GM20431 (cell line): ENCODE results near the gene GLDC.
"Not testable (repeated sequence)": the region's sequence is repeated elsewhere in the genome, so short reads cannot be mapped to it uniquely, and the experiment has no call there.

Experiments used
- in situ Hi-C: fragments of 300-500 bp; cut with MseI, MboI; formaldehyde crosslinking; loops from one replicate; pipeline ENCODE4 v1.15.0; 2020; ENCODE audit warnings: low sequenced_read_pairs; ENCODE audit not compliant: unreplicated experiment

Gene GLDC

DNA sequence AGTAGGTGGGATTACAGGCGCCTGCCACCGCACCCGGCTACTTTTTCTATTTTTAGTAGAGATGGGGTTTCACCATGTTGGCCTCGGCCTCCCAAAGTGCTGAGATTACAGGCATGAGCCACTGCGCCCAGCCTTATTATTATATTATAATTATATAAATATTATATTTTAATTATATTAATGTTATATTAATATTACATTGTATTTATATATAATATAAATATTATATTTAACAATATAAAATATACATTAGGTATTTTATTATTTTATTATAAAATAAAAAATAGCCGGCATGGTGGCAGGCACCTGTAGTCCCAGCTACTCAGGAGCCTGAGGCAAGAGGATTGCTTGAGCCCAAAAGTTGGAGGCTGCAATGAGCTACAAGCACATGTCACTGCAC is 21.6 kb upstream of the GLDC start:
- in situ Hi-C loops = no loop called here

GRCh38 chr9:6665628-6666027 is 20.1 kb upstream of the GLDC start:
- in situ Hi-C loops = no loop called here

DNA sequence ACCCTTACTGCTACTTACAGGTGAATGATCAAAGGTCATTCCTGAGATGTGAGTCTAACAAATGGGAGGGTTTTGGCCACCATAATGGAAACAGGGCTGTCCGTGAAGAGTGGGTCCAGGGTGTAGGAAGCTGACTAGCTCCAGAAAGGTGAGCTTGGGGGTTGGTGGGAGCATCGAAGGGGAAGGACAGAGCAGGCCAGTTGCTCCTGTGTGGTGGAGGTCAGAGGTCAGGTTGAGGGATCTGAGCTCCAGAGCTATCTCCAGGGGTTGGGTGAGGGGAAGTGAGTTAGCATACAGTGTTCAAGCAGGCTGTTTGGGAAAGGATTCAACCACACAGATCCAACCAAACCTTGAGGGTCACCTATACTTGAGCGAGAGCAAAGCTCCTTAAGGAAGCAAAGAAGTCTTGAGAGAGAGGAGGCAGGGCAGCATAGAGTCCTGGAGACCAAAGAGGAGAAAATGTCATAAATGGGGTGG is 18.7 kb upstream of the GLDC start:
- in situ Hi-C loops = no loop called here

DNA sequence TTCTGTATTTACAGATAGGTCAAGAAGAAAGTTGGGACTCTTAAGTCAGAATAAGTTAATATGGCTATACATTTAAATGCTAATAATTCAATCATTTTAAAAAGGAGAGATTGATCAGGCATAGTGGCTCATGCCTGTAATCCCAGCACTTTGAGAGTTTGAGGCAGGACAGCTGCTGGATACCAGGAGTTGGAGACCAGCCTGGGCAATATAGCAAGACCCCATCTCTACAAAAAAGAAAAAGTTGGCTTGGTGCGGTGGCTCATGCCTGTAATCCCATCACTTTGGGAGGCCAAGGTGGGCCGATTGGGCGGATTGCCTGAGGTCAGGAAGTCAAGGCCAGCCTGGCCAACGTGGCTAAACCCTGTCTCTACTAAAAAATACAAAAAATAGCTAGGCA is 15.0 kb upstream of the GLDC start:
- in situ Hi-C loops = no loop called here

GRCh38 chr9:6658628-6659353 is 13.3 kb upstream of the GLDC start:
- in situ Hi-C loops = no loop called here

DNA sequence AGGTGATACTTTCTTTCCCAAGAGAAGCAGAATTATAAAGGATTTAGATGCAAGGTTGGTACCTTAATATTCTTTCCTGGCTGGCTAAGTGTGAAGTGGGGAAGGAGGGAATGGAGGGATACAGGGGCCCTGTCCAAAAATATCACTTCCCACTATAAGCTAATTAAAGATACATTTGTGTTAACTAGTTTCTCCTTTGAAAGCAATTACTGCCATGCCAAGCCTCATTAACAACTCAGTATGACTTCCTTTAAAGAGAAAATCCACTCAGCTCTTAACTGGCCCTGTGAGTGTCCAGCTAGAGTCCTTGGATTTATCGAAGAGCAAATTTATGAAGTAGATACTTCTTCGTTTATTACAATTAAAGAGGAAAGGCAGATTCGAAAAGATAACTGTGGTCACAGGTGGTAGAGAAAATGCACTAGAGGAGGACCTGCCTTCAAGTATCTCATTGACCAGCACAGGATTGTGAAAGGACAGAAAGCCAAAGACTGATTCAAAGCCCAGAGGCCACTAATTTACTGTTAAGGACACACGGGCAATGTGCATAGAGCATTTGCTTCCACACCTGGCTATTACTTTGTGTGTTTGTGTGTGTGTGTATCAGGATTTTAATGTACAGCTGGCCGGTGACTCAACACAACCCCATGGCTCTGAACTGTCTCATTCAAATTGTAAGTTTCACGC is 11.2 kb upstream of the GLDC start:
- in situ Hi-C loops = no loop called here

GRCh38 chr9:6655036-6655435 is 9.5 kb upstream of the GLDC start:
- in situ Hi-C loops = no loop called here

DNA sequence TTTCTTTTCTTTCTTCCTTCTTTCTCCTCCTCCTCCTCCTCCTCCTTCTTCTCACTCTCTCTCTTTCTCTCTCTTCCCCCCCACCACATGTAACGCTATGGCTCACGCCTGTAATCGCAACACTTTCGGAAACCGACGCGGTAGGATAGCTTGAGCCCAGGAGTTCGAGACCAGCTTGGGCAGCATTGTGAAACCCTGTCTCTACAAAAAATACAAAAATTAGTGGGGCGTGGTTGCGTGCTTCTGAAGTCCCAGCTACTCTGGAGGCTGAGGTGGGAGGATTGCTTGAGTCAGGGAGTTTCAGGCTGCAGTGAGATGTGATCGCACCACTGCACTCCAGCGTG is 736 bp upstream of the GLDC start:
- in situ Hi-C loops = no loop called here

- in situ Hi-C loops = not testable (repeated sequence)
These were observed 499 bp downstream of the GLDC start for GRCh38 chr9:6645105-6645354.

DNA sequence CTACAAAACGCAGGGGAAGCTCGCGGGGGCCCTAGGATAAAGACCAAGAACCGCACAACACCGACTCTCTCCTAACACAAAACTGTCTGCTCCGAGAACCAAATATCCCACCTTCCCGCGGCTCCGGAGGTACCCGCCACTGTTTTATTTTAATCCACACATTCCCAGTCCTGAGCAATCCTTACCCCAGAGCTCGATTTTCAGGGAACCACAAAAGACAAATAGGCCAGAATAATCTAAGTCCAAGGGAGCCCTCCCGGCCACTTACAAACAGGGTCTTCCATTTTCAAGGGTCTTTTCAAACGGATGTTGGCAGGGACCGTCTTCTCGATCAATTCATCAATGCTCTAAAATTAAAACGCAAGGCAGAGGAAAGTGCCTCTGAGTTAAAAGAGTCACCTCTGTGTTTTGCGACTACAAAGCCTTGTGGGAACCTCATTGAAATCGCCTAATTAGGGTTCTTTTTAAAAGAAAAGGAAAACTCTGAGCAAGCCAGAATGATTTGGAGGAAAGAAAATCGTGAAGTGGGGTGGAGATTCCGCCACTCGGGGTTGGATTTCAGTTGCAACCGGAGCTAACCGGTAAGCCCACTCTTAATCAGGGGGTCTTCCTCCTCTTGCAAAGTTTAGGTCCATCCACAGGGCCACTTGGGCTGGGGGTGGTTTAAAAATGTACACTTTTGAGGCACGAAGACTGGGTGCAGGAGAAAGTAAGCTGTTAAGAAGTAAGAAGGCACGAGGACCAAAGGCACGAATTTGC is 1.0 kb downstream of the GLDC start:
- in situ Hi-C loops = no loop called here

DNA sequence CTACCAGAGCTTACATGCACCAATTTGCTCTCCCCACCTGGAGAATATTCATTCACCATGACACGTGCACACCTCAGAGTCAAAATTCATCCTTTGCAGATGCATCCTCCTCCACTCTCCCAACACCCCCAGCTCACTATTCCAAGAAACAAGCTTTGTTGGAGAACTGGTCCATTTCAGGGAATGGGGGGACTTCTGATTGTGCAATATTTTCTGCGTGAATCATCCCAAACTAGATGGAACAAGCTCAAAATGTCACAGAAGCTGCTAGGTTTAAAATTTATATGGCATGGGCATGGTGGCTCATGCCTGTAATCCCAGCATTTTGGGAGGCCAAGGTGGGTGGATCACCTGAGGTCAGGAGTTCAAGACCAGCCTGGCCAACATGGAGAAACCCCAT is 3.6 kb downstream of the GLDC start:
- in situ Hi-C loops = no loop called here

- in situ Hi-C loops = no loop called here
These were observed 4.0 kb downstream of the GLDC start for GRCh38 chr9:6641561-6641960.

GRCh38 chr9:6641056-6641455 is 4.5 kb downstream of the GLDC start:
- in situ Hi-C loops = no loop called here

DNA sequence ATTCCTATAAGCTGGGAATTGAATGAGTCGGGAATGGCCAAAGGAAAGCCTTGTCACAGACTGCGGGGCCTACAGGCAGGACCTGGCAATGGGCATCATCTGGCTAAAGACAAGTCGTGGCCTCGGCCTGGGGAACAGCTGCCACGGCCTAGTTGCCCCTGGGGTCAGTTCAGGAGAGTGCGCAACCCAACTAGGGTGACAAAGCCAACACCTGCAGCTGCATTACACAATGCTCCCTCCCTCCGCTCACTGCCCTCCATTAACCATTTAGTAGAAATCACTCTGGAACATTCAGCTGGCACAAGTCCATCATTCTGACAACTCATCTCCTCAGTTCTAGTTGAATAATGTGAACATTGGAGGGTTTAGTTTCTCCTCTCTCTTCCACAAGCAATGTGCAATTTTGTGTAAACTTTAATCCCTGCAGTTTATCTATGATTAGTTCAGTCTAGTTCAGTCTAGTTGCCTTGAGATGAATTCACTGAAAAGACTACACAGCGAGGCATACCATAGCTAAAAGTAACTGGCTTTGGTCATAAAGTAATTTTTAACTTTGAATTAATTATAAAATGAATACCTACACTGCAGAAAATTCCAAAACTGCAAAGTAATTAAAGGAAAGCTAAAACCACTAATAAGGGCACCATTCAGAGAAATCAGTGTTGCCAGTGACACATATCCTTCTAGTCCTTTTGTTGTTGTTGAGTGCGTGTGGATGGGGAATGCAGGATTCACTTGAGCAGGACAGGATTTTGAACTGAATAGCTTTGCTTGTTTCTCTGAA is 5.1 kb downstream of the GLDC start:
- in situ Hi-C loops = no loop called here

- in situ Hi-C loops = no loop called here
These were observed 5.9 kb downstream of the GLDC start for GRCh38 chr9:6639622-6640021.

GRCh38 chr9:6634444-6634843 is 11.1 kb downstream of the GLDC start:
- in situ Hi-C loops = no loop called here

DNA sequence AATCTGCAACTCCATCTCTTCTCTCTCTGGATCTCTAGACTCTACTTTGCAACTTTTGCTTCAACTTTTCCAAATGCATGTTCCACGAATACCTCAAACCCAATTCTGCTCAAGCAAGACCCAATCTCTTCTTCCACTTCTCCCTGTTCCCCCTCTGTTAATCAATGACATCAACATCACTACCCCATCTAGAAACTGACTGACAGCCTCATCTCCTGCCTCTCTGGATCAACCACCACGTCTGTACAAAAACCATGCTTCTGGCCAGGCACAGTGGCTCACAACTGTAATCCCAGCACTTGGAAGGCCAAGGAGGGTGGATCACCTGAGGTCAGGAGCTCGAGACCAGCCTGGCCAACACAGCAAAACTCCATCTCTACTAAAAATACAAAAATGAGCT is 12.2 kb downstream of the GLDC start:
- in situ Hi-C loops = no loop called here

- in situ Hi-C loops = no loop called here
These were observed 12.9 kb downstream of the GLDC start for GRCh38 chr9:6632516-6633183.

GRCh38 chr9:6631207-6631512 is 14.4 kb downstream of the GLDC start:
- in situ Hi-C loops = no loop called here

- in situ Hi-C loops = no loop called here
These were observed 14.9 kb downstream of the GLDC start for GRCh38 chr9:6630502-6631206.
